ENCODE results near the gene YBX1. TPM values are rescaled to one million over a fixed set of nuclear protein-coding genes. Genes with fewer than 3 reads are reported as not detected.

Gene YBX1
- total and polyA plus RNA-seq, 2 of the 13 experiments (the other 11 are each of a cell fraction or from before 2014, with no cell fraction given) = 339 to 628 TPM

- TF ChIP-seq, protein P1, sequence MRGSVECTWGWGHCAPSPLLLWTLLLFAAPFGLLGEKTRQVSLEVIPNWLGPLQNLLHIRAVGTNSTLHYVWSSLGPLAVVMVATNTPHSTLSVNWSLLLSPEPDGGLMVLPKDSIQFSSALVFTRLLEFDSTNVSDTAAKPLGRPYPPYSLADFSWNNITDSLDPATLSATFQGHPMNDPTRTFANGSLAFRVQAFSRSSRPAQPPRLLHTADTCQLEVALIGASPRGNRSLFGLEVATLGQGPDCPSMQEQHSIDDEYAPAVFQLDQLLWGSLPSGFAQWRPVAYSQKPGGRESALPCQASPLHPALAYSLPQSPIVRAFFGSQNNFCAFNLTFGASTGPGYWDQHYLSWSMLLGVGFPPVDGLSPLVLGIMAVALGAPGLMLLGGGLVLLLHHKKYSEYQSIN (CRISPR knock-in tag; IDR thresholded peaks at IDR 0.05; ENCODE audit: borderline replicate concordance) = no peak
- TF ChIP-seq TSC22D2 (CRISPR knock-in tag; IDR thresholded peaks at IDR 0.05; ENCODE audit: borderline replicate concordance) (peak; percentile 40; the same call in 1 of the 2 replicates), ZNF589 (CRISPR knock-in tag; conservative IDR thresholded peaks at IDR 0.05) (peak; percentile 73; the same call in 1 of the 2 replicates), SCMH1 (CRISPR knock-in tag; IDR thresholded peaks at IDR 0.05; ENCODE audit: borderline replicate concordance) (no peak), ZNF503 (CRISPR knock-in tag; IDR thresholded peaks at IDR 0.05) (peak; percentile 45; the same call in 1 of the 2 replicates), AKNA (CRISPR knock-in tag; IDR thresholded peaks at IDR 0.05; ENCODE audit: borderline replicate concordance) (no peak), ZNF580 (CRISPR knock-in tag; IDR thresholded peaks at IDR 0.05; ENCODE audit: borderline replicate concordance, low read depth) (peak; percentile 92; the same call in 1 of the 2 replicates), ZNF501 (CRISPR knock-in tag; IDR thresholded peaks at IDR 0.05) (peak; percentile 91; the same call in 1 of the 2 replicates), ZNF609 (CRISPR knock-in tag; IDR thresholded peaks at IDR 0.05; ENCODE audit: borderline replicate concordance) (peak; percentile 49; the same call in 1 of the 2 replicates), ZMAT3 (CRISPR knock-in tag; conservative IDR thresholded peaks at IDR 0.05) (0 out of 2 replicates have a peak, but pooled peaks have one; percentile 19), ZNF563 (CRISPR knock-in tag; IDR thresholded peaks at IDR 0.05) (peak; percentile 88)
- TF ChIP-seq, protein P2, sequence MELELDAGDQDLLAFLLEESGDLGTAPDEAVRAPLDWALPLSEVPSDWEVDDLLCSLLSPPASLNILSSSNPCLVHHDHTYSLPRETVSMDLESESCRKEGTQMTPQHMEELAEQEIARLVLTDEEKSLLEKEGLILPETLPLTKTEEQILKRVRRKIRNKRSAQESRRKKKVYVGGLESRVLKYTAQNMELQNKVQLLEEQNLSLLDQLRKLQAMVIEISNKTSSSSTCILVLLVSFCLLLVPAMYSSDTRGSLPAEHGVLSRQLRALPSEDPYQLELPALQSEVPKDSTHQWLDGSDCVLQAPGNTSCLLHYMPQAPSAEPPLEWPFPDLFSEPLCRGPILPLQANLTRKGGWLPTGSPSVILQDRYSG (CRISPR knock-in tag; IDR thresholded peaks at IDR 0.05) = no peak
Observed at GRCh38 chr1:42657981-42658876, 24.0 kb upstream of the YBX1 start, which contains the start of gene PPIH (continued).

Measured in HepG2 (cell line).